SKM-1 treated with dmso at 0.1 percent for 144 hours (cell line): ENCODE measurements around the gene ARHGAP23.

Experiments
- DNase-seq: peaks from one replicate; lab custom pipeline; 2025; ENCODE audit not compliant: unreplicated experiment; lab: John Stamatoyannopoulos, UW

ARHGAP23 gene

GRCh38 chr17:38442548-38442947, 14.3 kb downstream of the ARHGAP23 start:
- DNase-seq, result no peak

- no peak for DNase-seq
These were observed 15.2 kb downstream of the ARHGAP23 start for GRCh38 chr17:38443356-38444031.

- peak; percentile 18 for DNase-seq
These were observed 15.9 kb downstream of the ARHGAP23 start for GRCh38 chr17:38444151-38444550.

- no peak for DNase-seq
These were observed 19.3 kb downstream of the ARHGAP23 start for GRCh38 chr17:38447502-38448085.

GRCh38 chr17:38448208-38448771, 20.0 kb downstream of the ARHGAP23 start:
- no peak for DNase-seq

- DNase-seq, result no peak
These were observed 21.1 kb downstream of the ARHGAP23 start for GRCh38 chr17:38449364-38449763.

GRCh38 chr17:38450557-38451029, 22.3 kb downstream of the ARHGAP23 start:
- no peak for DNase-seq

- no peak for DNase-seq
These were observed 23.0 kb downstream of the ARHGAP23 start for GRCh38 chr17:38451030-38451839.

- DNase-seq, result no peak
These were observed 23.7 kb downstream of the ARHGAP23 start for GRCh38 chr17:38451840-38452529.

GRCh38 chr17:38452719-38453118, 24.5 kb downstream of the ARHGAP23 start:
- no peak for DNase-seq

- no peak for DNase-seq
These were observed 25.7 kb downstream of the ARHGAP23 start for GRCh38 chr17:38453951-38454421.

- no peak for DNase-seq
These were observed 26.3 kb downstream of the ARHGAP23 start for GRCh38 chr17:38454532-38454931.

GRCh38 chr17:38455288-38455915, 27.1 kb downstream of the ARHGAP23 start:
- DNase-seq, result no peak

- no peak for DNase-seq
These were observed 28.0 kb downstream of the ARHGAP23 start for GRCh38 chr17:38456031-38456815.

GRCh38 chr17:38457577-38458371, 29.5 kb downstream of the ARHGAP23 start:
- no peak for DNase-seq

GRCh38 chr17:38458521-38458920, 30.3 kb downstream of the ARHGAP23 start:
- DNase-seq, result no peak

- no peak for DNase-seq
These were observed 31.3 kb downstream of the ARHGAP23 start for GRCh38 chr17:38459567-38459966.

GRCh38 chr17:38460082-38460715, 31.9 kb downstream of the ARHGAP23 start:
- DNase-seq, result no peak
